ENCODE data around the gene TIPIN.

TIPIN gene

GRCh38 chr15:66378814-66379430, 22.4 kb upstream of the TIPIN start:
- no peak overlapping the region for H4K8ac ChIP-seq (ENCODE audit: low read depth, low read length)
- no peak overlapping the region for H3K4me3 ChIP-seq (ENCODE audit: low read length)
- H2BK5ac ChIP-seq (ENCODE audit: low read length), result no peak overlapping the region
- H3K4ac ChIP-seq (ENCODE audit: low read depth, low read length), result no peak overlapping the region
- H3K56ac ChIP-seq (ENCODE audit: low read length), result no peak overlapping the region
- H3K4me2 ChIP-seq (ENCODE audit: low read length), result no peak overlapping the region
- H3K79me1 ChIP-seq (ENCODE audit: low read length), result no peaks in the 10 kb centered on the region
- H3K9ac ChIP-seq (ENCODE audit: low read length), result no peak overlapping the region
- H2BK120ac ChIP-seq (ENCODE audit: low read depth, low read length), result no peak overlapping the region
- H2AK5ac ChIP-seq (ENCODE audit: low read length), result no peak overlapping the region
- H3K27me3 ChIP-seq (ENCODE audit: insufficient read depth, low read length, poor library complexity), result no peaks in the 10 kb centered on the region
- no peaks in the 10 kb centered on the region for H3K4me1 ChIP-seq (ENCODE audit: control insufficient read depth, low read depth, low read length)
- no peak overlapping the region for H4K5ac ChIP-seq (ENCODE audit: low read length)
- no peak overlapping the region for H3K18ac ChIP-seq (ENCODE audit: low read length)
- no CpG with 5 or more reads among the region's 7 CpGs for WGBS (ENCODE audit: extremely low coverage, insufficient coverage, low lambda C conversion rate)
- no peak for DNase-seq
- no peaks in the 10 kb centered on the region for H3K79me2 ChIP-seq (ENCODE audit: control insufficient read depth, insufficient read depth, low read length)
- no peak overlapping the region for H2BK15ac ChIP-seq (replicated peaks; ENCODE audit: low read depth)
- no peak overlapping the region for H3K27ac ChIP-seq (ENCODE audit: low read depth, low read length)
- H3K36me3 ChIP-seq (ENCODE audit: control insufficient read depth, insufficient read depth, low read length), result no peaks in the 10 kb centered on the region
- H3K23ac ChIP-seq (ENCODE audit: low read length), result no peak overlapping the region

- H3K9ac ChIP-seq (ENCODE audit: low read length), result no peak overlapping the region
- no peaks in the 10 kb centered on the region for H3K79me2 ChIP-seq (ENCODE audit: control insufficient read depth, insufficient read depth, low read length)
- H3K4me3 ChIP-seq (ENCODE audit: low read length), result no peak overlapping the region
- no peak overlapping the region for H3K4me2 ChIP-seq (ENCODE audit: low read length)
- H3K79me1 ChIP-seq (ENCODE audit: low read length), result no peaks in the 10 kb centered on the region
- no peak overlapping the region for H4K8ac ChIP-seq (ENCODE audit: low read depth, low read length)
- no peak overlapping the region for H2BK5ac ChIP-seq (ENCODE audit: low read length)
- H3K36me3 ChIP-seq (ENCODE audit: control insufficient read depth, insufficient read depth, low read length), result no peaks in the 10 kb centered on the region
- no peak overlapping the region for H2BK15ac ChIP-seq (replicated peaks; ENCODE audit: low read depth)
- H3K27ac ChIP-seq (ENCODE audit: low read depth, low read length), result no peak overlapping the region
- DNase-seq, result no peak
- no peaks in the 10 kb centered on the region for H3K27me3 ChIP-seq (ENCODE audit: insufficient read depth, low read length, poor library complexity)
- H4K5ac ChIP-seq (ENCODE audit: low read length), result no peak overlapping the region
- no peak overlapping the region for H2BK120ac ChIP-seq (ENCODE audit: low read depth, low read length)
- H3K23ac ChIP-seq (ENCODE audit: low read length), result no peak overlapping the region
- no peak overlapping the region for H3K56ac ChIP-seq (ENCODE audit: low read length)
- no peak overlapping the region for H2AK5ac ChIP-seq (ENCODE audit: low read length)
- H3K4me1 ChIP-seq (ENCODE audit: control insufficient read depth, low read depth, low read length), result no peaks in the 10 kb centered on the region
- no CpG with 5 or more reads among the region's 4 CpGs for WGBS (ENCODE audit: extremely low coverage, insufficient coverage, low lambda C conversion rate)
- no peak overlapping the region for H3K4ac ChIP-seq (ENCODE audit: low read depth, low read length)
- H3K18ac ChIP-seq (ENCODE audit: low read length), result no peak overlapping the region
Observed at GRCh38 chr15:66374179-66374578, 17.7 kb upstream of the TIPIN start.

GRCh38 chr15:66369773-66370651, 13.5 kb upstream of the TIPIN start:
- no CpG with 5 or more reads among the region's 12 CpGs for WGBS (ENCODE audit: extremely low coverage, insufficient coverage, low lambda C conversion rate)

GRCh38 chr15:66364944-66365528, 8.6 kb upstream of the TIPIN start:
- peak overlapping the region; percentile 86 for H3K4ac ChIP-seq (ENCODE audit: low read depth, low read length)
- no peak overlapping the region for H3K27ac ChIP-seq (ENCODE audit: low read depth, low read length)
- no peak overlapping the region for H3K4me2 ChIP-seq (ENCODE audit: low read length)
- H3K36me3 ChIP-seq (ENCODE audit: control insufficient read depth, insufficient read depth, low read length), result no peaks in the 10 kb centered on the region
- H4K5ac ChIP-seq (ENCODE audit: low read length), result no peak overlapping the region
- no peak overlapping the region for H3K9ac ChIP-seq (ENCODE audit: low read length)
- no peak overlapping the region for H3K23ac ChIP-seq (ENCODE audit: low read length)
- H3K4me3 ChIP-seq (ENCODE audit: low read length), result no peak overlapping the region
- no peak overlapping the region for H2BK15ac ChIP-seq (replicated peaks; ENCODE audit: low read depth)
- no peak overlapping the region for H2AK5ac ChIP-seq (ENCODE audit: low read length)
- H3K4me1 ChIP-seq (ENCODE audit: control insufficient read depth, low read depth, low read length), result no peaks in the 10 kb centered on the region
- H2BK120ac ChIP-seq (ENCODE audit: low read depth, low read length), result no peak overlapping the region
- peak; percentile 95 for DNase-seq
- H3K79me2 ChIP-seq (ENCODE audit: control insufficient read depth, insufficient read depth, low read length), result no peaks in the 10 kb centered on the region
- H3K56ac ChIP-seq (ENCODE audit: low read length), result no peak overlapping the region
- H3K18ac ChIP-seq (ENCODE audit: low read length), result no peak overlapping the region
- no CpG with 5 or more reads among the region's 3 CpGs for WGBS (ENCODE audit: extremely low coverage, insufficient coverage, low lambda C conversion rate)
- H2BK5ac ChIP-seq (ENCODE audit: low read length), result no peak overlapping the region
- no peak overlapping the region for H4K8ac ChIP-seq (ENCODE audit: low read depth, low read length)
- H3K27me3 ChIP-seq (ENCODE audit: insufficient read depth, low read length, poor library complexity), result no peaks in the 10 kb centered on the region
- no peaks in the 10 kb centered on the region for H3K79me1 ChIP-seq (ENCODE audit: low read length)

More at GRCh38 chr15:66369773-66370651, 13.5 kb upstream of the TIPIN start:
- Histone ChIP-seq H4K8ac (ENCODE audit: low read depth, low read length) (no peak overlapping the region), H2BK15ac (replicated peaks; ENCODE audit: low read depth) (no peak overlapping the region), H3K23ac (ENCODE audit: low read length) (no peak overlapping the region), H3K79me2 (ENCODE audit: control insufficient read depth, insufficient read depth, low read length) (no peaks in the 10 kb centered on the region), H3K27ac (ENCODE audit: low read depth, low read length) (no peak overlapping the region), H3K56ac (ENCODE audit: low read length) (peak overlapping the region; percentile 8), H3K36me3 (ENCODE audit: control insufficient read depth, insufficient read depth, low read length) (no peaks in the 10 kb centered on the region), H3K18ac (ENCODE audit: low read length) (peak overlapping the region; percentile 84), H3K9ac (ENCODE audit: low read length) (no peak overlapping the region), H3K4ac (ENCODE audit: low read depth, low read length) (peak overlapping the region; percentile 55), H3K4me1 (ENCODE audit: control insufficient read depth, low read depth, low read length) (no peaks in the 10 kb centered on the region), H4K5ac (ENCODE audit: low read length) (no peak overlapping the region), H2BK120ac (ENCODE audit: low read depth, low read length) (peak overlapping the region; percentile 73), H3K4me3 (ENCODE audit: low read length) (no peak overlapping the region), H3K79me1 (ENCODE audit: low read length) (no peaks in the 10 kb centered on the region), H2BK5ac (ENCODE audit: low read length) (no peak overlapping the region), H3K27me3 (ENCODE audit: insufficient read depth, low read length, poor library complexity) (no peaks in the 10 kb centered on the region), H3K4me2 (ENCODE audit: low read length) (no peak overlapping the region), H2AK5ac (ENCODE audit: low read length) (no peak overlapping the region)
- DNase-seq, result peak; percentile 28

GRCh38 chr15:66362776-66363175, 6.3 kb upstream of the TIPIN start:
- Histone ChIP-seq H2BK15ac (replicated peaks; ENCODE audit: low read depth) (no peak overlapping the region), H3K79me1 (ENCODE audit: low read length) (no peaks in the 10 kb centered on the region), H3K27ac (ENCODE audit: low read depth, low read length) (no peak overlapping the region), H3K36me3 (ENCODE audit: control insufficient read depth, insufficient read depth, low read length) (no peaks in the 10 kb centered on the region), H2BK120ac (ENCODE audit: low read depth, low read length) (no peak overlapping the region), H3K79me2 (ENCODE audit: control insufficient read depth, insufficient read depth, low read length) (no peaks in the 10 kb centered on the region), H3K4me2 (ENCODE audit: low read length) (no peak overlapping the region), H3K4me3 (ENCODE audit: low read length) (no peak overlapping the region), H2BK5ac (ENCODE audit: low read length) (no peak overlapping the region), H4K8ac (ENCODE audit: low read depth, low read length) (no peak overlapping the region), H4K5ac (ENCODE audit: low read length) (no peak overlapping the region), H3K4ac (ENCODE audit: low read depth, low read length) (no peak overlapping the region), H2AK5ac (ENCODE audit: low read length) (no peak overlapping the region), H3K9ac (ENCODE audit: low read length) (no peak overlapping the region), H3K23ac (ENCODE audit: low read length) (no peak overlapping the region), H3K4me1 (ENCODE audit: control insufficient read depth, low read depth, low read length) (no peaks in the 10 kb centered on the region), H3K56ac (ENCODE audit: low read length) (no peak overlapping the region), H3K18ac (ENCODE audit: low read length) (no peak overlapping the region), H3K27me3 (ENCODE audit: insufficient read depth, low read length, poor library complexity) (no peaks in the 10 kb centered on the region)
- WGBS (ENCODE audit: extremely low coverage, insufficient coverage, low lambda C conversion rate), result no CpG with 5 or more reads among the region's 1 CpG
- no peak for DNase-seq
